ENCODE measurements around the gene ATXN7L1. TPM values are rescaled to one million over a fixed set of nuclear protein-coding genes. Genes with fewer than 3 reads are reported as not detected.

ATXN7L1 gene
- total RNA-seq, 1 donor from 2014 or later: 12.6 TPM

DNA sequence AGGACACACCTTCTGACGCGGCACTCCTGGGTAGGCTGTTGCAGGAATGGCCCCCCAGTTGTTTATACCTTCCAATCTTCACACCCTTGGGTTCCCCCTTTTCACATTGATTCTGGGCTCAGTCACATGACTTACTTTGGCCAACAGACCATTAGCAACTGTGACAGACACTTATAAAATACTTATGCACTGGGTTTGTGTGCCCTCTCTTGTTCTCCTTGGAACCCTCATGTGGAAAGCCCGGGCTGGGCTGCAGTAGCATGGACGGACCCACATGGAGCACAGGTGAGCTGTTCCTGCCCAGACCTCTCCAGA, 69.0 kb downstream of the ATXN7L1 start:
- TF ChIP-seq CTCF (IDR thresholded peaks at IDR 0.05): no peak
- Mint-ChIP-seq H3K9me3 (ENCODE audit: unreplicated experiment) (no peaks in the 10 kb centered on the region), H3K27me3 (ENCODE audit: unreplicated experiment) (no peaks in the 10 kb centered on the region), H3K36me3 (ENCODE audit: unreplicated experiment) (peaks cover 2% of the 10 kb centered on the region), H3K4me1 (ENCODE audit: unreplicated experiment) (peaks cover 27% of the 10 kb centered on the region), H3K27ac (ENCODE audit: unreplicated experiment) (no peak overlapping the region), H3K4me3 (ENCODE audit: unreplicated experiment) (no peak overlapping the region)
- no peak for DNase-seq (ENCODE audit: extremely low spot score, unreplicated experiment)

GRCh38 chr7:105806592-105807447, 69.6 kb downstream of the ATXN7L1 start:
- no peak for DNase-seq (ENCODE audit: extremely low spot score, unreplicated experiment)
- no peaks in the 10 kb centered on the region for H3K9me3 Mint-ChIP-seq (ENCODE audit: unreplicated experiment)
- H3K27ac Mint-ChIP-seq (ENCODE audit: unreplicated experiment): no peak overlapping the region
- H3K27me3 Mint-ChIP-seq (ENCODE audit: unreplicated experiment): no peaks in the 10 kb centered on the region
- no peak overlapping the region for H3K4me3 Mint-ChIP-seq (ENCODE audit: unreplicated experiment)
- H3K36me3 Mint-ChIP-seq (ENCODE audit: unreplicated experiment): peaks cover 2% of the 10 kb centered on the region
- H3K4me1 Mint-ChIP-seq (ENCODE audit: unreplicated experiment): peaks cover 27% of the 10 kb centered on the region
- TF ChIP-seq CTCF (IDR thresholded peaks at IDR 0.05): no peak

GRCh38 chr7:105805447-105806019, 70.9 kb downstream of the ATXN7L1 start:
- Mint-ChIP-seq H3K27ac (ENCODE audit: unreplicated experiment) (no peak overlapping the region), H3K36me3 (ENCODE audit: unreplicated experiment) (peaks cover 2% of the 10 kb centered on the region), H3K4me1 (ENCODE audit: unreplicated experiment) (peaks cover 27% of the 10 kb centered on the region), H3K9me3 (ENCODE audit: unreplicated experiment) (no peaks in the 10 kb centered on the region), H3K27me3 (ENCODE audit: unreplicated experiment) (no peaks in the 10 kb centered on the region), H3K4me3 (ENCODE audit: unreplicated experiment) (no peak overlapping the region)
- no peak for DNase-seq (ENCODE audit: extremely low spot score, unreplicated experiment)
- no peak for TF ChIP-seq CTCF (IDR thresholded peaks at IDR 0.05)

DNA sequence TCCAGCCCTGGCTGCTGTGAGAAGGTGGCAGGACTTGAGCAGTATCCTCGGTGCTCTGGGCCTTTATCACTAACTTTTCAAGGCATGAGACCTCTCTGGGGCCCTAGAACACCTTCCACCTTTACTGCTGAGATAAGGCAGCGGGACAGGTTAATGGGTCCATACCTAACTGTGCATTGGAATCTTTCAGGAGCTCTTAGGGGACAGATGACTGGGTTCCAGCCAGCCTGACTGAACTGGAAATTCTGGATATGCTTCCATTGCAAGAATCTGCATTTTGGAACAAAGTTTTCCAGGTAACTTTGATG, 73.0 kb downstream of the ATXN7L1 start:
- no peak for TF ChIP-seq CTCF (IDR thresholded peaks at IDR 0.05)
- H3K4me1 Mint-ChIP-seq (ENCODE audit: unreplicated experiment): peaks cover 27% of the 10 kb centered on the region

GRCh38 chr7:105802604-105803428, 73.6 kb downstream of the ATXN7L1 start:
- Mint-ChIP-seq H3K36me3 (ENCODE audit: unreplicated experiment) (no peaks in the 10 kb centered on the region), H3K27ac (ENCODE audit: unreplicated experiment) (no peak overlapping the region), H3K9me3 (ENCODE audit: unreplicated experiment) (no peaks in the 10 kb centered on the region), H3K4me1 (ENCODE audit: unreplicated experiment) (peaks cover 27% of the 10 kb centered on the region), H3K4me3 (ENCODE audit: unreplicated experiment) (no peak overlapping the region), H3K27me3 (ENCODE audit: unreplicated experiment) (no peaks in the 10 kb centered on the region)
- no peak for TF ChIP-seq CTCF (IDR thresholded peaks at IDR 0.05)
- DNase-seq (ENCODE audit: extremely low spot score, unreplicated experiment): no peak

More for the DNA sequence above, 73.0 kb downstream of the ATXN7L1 start:
- Mint-ChIP-seq H3K4me3 (ENCODE audit: unreplicated experiment) (no peak overlapping the region), H3K36me3 (ENCODE audit: unreplicated experiment) (no peaks in the 10 kb centered on the region), H3K27me3 (ENCODE audit: unreplicated experiment) (no peaks in the 10 kb centered on the region), H3K9me3 (ENCODE audit: unreplicated experiment) (no peaks in the 10 kb centered on the region), H3K27ac (ENCODE audit: unreplicated experiment) (no peak overlapping the region)
- DNase-seq (ENCODE audit: extremely low spot score, unreplicated experiment): no peak
